SIG-M5 treated with dmso at 0.1 percent for 504 hours (cell line): ENCODE measurements around the gene LAPTM5.
"Not testable (repeated sequence)": the region's sequence is repeated elsewhere in the genome, so short reads cannot be mapped to it uniquely, and the experiment has no call there.

Source experiments
- DNase-seq: peaks from one replicate; lab custom pipeline; 2025; ENCODE audit not compliant: unreplicated experiment; lab: John Stamatoyannopoulos, UW

The LAPTM5 gene

GRCh38 chr1:30700528-30701257 lies 56.9 kb downstream of the LAPTM5 start:
- DNase-seq = no peak

DNA sequence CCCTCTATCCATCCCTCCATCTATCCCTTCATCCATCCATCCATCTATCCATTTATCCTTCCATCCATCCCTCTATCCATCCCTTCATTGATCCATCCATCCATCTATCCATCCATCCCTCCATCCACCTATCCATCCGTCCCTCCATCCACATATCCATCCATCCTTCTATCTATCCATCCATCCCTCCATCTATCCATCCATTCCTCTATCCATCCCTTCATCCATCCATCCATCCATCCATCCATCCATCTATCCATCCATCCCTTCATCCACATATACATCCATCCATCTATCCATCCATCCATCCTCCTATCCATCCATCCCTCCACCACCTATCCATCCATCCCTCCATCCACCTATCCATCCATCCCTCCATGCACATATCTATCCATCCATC lies 57.8 kb downstream of the LAPTM5 start:
- no peak for DNase-seq

DNA sequence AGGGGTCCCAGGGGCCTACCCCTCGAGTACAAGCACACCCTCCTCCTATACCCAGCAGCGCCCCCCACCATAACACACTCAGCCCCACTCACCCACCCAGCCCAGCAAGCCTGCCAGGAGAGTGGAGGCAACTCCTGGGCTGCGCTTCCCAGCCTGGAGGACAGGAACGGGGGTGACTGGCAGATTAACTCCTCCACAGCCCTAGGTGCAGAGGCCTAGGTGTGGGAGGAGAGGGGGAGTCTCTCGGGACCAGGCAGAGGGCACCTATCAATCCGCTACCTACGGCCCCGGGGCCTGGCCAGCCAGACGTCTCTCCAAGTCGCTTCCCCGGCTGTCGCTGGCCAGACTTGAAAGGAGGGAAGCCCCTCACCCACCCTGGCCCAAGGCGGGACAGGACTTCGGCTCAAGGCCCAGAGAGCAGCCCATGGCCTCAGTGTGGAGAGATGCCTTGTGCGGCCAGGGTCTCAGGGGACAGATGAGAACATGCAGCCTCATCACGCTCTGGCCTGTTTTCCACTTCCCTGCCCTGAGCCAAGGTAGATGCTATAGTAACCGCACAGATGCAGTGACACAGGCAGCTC lies 59.1 kb downstream of the LAPTM5 start:
- no peak for DNase-seq

DNA sequence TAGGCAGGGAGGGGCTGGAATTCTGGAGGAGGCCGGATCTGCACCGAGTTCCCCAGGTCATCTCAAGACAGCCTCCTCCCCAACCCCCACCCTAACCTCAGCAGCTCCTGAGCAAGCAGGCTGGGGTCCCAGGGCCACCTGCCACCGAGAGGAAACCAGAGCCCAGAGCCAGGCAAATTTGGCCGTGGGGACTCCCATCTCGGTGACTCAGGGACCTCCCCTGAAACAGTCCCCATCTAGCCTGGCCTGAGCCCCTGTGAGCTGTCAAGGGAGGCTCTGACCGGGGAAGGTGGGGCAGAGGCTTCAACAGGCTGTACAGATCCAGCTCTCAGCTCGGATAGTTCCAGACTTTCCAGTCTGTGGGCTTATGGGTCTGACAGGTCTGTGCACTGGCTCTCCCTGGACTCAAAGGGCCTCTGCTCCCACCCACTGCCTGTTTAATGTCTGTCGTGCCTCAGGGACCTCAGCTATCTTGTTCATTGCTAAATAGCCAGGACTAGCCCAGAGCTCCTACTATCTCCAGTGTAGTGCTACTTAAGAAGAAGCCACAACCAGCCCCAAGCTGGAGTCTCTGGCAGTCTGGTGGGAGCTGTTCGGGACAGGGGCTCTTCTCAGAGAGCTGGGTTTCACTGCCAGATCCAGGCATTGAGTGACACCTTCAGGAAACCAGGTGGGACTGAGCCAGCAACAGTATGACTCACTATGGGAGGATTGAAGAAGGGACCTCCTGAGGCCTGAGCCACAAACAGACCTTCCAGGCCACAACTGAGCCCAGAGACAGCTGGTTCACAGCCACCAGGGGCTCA lies 59.8 kb downstream of the LAPTM5 start:
- DNase-seq = no peak

DNA sequence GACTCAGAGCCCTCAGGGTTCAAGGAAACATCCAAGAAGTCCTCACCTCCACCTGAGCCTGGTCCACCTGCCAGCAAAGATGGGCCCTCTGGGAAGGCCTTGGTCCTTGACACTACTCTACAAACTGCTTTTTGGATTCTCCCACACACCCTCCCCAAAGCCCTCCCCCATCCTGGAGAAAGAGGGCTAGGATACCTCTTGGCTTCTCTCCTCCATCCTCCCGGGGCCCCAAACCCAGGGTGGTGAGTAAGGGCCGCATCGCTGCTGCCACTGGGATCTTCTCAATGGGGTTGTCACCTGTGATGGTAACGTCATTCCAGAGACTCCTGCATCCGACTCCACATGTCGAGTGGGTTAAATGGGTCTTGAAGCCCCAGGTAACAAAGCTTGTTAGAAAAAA lies 60.7 kb downstream of the LAPTM5 start:
- no peak for DNase-seq

- DNase-seq = no peak
Observed at GRCh38 chr1:30695439-30695841, 62.1 kb downstream of the LAPTM5 start.

- no peak for DNase-seq
Observed at GRCh38 chr1:30694280-30695175, 63.0 kb downstream of the LAPTM5 start.

DNA sequence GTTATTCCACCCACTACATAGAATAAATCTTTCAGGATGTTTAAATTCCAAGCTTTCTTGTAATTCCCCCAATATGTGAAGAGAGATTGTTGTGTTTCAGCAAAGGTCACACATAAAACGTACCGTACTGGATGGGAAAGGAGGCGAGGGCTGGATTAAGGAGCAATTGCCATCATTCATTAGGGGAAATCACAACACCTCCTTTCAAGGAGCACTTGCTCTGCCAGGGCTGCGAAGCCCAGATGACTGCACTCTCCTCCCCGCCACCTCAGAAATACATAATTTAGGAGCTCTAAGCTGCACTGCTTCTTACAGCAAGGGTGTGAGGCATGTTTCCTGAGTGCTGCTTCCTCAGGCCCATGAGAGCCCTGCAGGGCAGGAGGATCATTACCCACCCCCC lies 63.8 kb downstream of the LAPTM5 start:
- no peak for DNase-seq

- DNase-seq = no peak
Observed at GRCh38 chr1:30693366-30693765, 64.2 kb downstream of the LAPTM5 start.

GRCh38 chr1:30692948-30693301 lies 64.6 kb downstream of the LAPTM5 start:
- DNase-seq = no peak

DNA sequence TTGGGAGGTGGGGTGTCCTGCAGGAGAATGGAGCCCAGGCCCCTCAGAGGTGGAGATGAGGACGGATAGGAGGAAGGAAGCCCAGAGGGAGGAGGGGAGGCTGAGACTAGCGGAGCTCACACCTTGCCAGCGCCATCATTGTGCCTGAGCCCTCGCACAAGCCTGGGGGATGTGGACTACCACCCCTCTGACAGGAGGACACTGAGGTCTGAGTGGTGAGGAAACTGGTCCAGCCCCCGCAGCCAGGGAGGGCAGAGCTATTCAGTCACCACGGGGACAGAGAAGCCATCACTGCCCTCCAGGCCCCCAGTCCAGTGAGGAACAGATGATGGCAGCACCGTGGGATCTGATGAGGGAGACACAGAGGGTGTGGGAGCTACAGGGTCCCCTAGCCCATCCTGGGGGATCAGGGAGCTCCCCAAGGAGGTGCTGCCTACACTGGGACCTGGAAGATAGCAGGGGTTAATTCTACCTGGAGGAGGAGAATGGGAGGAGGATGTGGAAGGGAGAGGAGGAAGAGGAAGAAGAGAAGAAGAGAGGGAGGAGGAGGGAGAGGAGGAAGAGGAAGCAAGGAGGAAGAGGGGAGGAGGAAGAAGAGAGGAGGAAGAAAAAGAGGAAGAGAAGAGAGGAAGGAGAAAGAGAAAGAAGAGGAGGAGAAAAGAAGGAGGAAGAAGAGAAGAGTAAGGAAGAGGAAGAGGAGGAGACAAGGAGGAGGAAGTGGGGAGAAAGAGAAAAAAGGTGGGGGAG lies 65.2 kb downstream of the LAPTM5 start:
- no peak for DNase-seq

DNA sequence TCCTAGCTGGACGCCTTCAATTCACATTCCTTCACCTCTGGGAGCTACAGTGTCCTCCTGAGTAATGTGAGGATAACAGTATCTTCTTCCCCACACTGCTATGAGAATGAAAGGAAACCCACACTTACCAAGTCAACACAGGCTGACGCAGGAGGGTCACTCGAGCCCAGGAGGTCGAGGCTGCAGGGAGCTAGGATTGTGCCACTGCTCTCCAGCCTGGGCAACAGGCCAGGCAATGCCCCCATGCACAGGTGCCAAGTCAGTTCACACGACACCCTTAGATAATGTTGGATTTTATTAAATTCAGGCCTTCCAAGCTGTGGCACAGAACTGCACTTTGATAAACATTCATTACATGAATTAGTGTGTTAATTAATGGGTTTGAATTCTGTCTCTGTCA lies 66.1 kb downstream of the LAPTM5 start:
- no peak for DNase-seq

- DNase-seq = no peak
Observed at GRCh38 chr1:30689901-30690645, 67.5 kb downstream of the LAPTM5 start.

GRCh38 chr1:30688920-30689794 lies 68.4 kb downstream of the LAPTM5 start:
- no peak for DNase-seq

GRCh38 chr1:30688516-30688915 lies 69.1 kb downstream of the LAPTM5 start:
- DNase-seq = not testable (repeated sequence)

DNA sequence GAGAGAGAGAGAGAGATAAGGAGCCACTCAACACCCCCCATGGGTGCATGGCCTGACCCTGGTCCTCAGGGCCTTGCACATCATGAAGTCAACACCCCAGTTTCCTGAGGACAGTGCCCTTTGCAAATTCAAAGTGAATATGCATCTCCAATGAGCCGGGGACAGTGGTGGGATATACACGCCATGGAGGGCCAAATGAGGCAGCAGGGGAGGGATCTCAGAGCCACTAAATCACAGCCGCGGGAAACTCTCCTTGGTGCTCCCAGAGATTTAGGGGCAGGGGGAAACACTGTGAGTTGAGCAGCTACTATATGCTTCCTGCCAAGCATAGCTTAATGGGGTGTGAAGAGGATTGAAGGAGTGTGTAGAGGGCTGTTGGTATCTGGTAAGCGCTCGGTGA lies 69.7 kb downstream of the LAPTM5 start:
- DNase-seq = no peak

- DNase-seq = no peak
Observed at GRCh38 chr1:30686236-30686935, 71.2 kb downstream of the LAPTM5 start.

- DNase-seq = no peak
Observed at GRCh38 chr1:30685796-30686165, 71.8 kb downstream of the LAPTM5 start.
